OCI-LY3 (cell line): Measurements from ENCODE around the gene MRPL3.

ENCODE experiments used
- EZH2phosphoT487 ChIP-seq: fragments of 200-600 bp; shearing (Covaris generic); IDR thresholded peaks from 2 replicates; pipeline ENCODE4 v1.6.1; 2018; ENCODE audit warnings: antibody characterized with exemption, mixed run types, low read depth
- TF ChIP-seq, protein P1 (sequence below): fragments of 200-600, 300-600 bp; sonication (generic); IDR thresholded peaks from 2 replicates; pipeline ENCODE4 v1.5.1; 2014; ENCODE audit warnings: antibody characterized with exemption, low read length, low read depth

DNA sequence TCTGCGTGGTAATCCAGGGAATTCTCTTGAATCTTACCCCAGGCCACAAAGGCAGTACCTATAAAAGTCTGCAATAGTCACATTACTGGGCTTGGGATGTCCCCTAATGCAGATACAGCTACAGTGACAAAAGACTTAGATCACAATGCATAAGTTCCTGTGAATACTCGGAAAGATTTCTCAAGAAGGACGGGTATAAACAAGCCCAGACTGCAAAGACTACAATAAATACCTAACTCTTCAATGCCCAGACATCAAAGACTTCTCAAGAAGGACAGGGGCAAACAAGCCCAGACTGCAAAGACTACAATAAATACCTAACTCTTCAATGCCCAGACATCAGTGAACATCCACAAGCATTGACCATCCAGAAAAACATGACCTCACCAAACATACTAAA, 70.3 kb downstream of the MRPL3 start:
- TF ChIP-seq, protein P1, sequence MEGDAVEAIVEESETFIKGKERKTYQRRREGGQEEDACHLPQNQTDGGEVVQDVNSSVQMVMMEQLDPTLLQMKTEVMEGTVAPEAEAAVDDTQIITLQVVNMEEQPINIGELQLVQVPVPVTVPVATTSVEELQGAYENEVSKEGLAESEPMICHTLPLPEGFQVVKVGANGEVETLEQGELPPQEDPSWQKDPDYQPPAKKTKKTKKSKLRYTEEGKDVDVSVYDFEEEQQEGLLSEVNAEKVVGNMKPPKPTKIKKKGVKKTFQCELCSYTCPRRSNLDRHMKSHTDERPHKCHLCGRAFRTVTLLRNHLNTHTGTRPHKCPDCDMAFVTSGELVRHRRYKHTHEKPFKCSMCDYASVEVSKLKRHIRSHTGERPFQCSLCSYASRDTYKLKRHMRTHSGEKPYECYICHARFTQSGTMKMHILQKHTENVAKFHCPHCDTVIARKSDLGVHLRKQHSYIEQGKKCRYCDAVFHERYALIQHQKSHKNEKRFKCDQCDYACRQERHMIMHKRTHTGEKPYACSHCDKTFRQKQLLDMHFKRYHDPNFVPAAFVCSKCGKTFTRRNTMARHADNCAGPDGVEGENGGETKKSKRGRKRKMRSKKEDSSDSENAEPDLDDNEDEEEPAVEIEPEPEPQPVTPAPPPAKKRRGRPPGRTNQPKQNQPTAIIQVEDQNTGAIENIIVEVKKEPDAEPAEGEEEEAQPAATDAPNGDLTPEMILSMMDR: no peak
- TF ChIP-seq EZH2phosphoT487: no peak
